ENCODE measurements around the gene ACER1.

- no peak for TF ChIP-seq CTCF (conservative IDR thresholded peaks at IDR 0.05; ENCODE audit: low read length)
- no peak for TF ChIP-seq EZH2phosphoT487 (IDR thresholded peaks at IDR 0.05; ENCODE audit: borderline replicate concordance)
Observed at GRCh38 chr19:6272411-6272791, 61.0 kb downstream of the ACER1 start.
